ENCODE data around the gene GINS2.

DNA sequence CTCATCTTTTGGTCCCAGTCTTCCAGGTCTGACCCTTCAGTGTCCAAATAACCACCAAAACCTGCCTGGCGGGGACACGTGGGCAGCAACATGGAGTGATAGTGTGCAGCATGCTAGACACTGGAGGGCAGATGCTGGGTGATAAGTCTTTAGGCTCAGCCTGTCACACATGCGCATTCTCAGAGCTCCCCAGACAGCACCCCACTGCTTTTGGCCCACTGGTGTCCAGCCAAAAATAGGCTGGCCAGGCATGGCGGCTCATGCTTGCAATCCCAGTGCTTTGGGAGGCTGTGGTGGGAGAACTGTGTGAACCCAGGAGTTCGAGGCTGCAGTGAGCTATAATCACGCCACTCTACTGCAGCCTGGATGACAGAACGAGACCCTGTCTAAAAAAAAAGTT is 12.3 kb downstream of the GINS2 start:
- TF ChIP-seq, protein P1, sequence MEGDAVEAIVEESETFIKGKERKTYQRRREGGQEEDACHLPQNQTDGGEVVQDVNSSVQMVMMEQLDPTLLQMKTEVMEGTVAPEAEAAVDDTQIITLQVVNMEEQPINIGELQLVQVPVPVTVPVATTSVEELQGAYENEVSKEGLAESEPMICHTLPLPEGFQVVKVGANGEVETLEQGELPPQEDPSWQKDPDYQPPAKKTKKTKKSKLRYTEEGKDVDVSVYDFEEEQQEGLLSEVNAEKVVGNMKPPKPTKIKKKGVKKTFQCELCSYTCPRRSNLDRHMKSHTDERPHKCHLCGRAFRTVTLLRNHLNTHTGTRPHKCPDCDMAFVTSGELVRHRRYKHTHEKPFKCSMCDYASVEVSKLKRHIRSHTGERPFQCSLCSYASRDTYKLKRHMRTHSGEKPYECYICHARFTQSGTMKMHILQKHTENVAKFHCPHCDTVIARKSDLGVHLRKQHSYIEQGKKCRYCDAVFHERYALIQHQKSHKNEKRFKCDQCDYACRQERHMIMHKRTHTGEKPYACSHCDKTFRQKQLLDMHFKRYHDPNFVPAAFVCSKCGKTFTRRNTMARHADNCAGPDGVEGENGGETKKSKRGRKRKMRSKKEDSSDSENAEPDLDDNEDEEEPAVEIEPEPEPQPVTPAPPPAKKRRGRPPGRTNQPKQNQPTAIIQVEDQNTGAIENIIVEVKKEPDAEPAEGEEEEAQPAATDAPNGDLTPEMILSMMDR (conservative IDR thresholded peaks at IDR 0.05 in 1 of 2, IDR thresholded peaks at IDR 0.05 in 1 of 2; ENCODE audit: extremely low read depth in 1 of 2, insufficient read depth in 1 of 2, low read depth in 1 of 2, low read length in 2 of 2): no peak
- no peak for TF ChIP-seq EZH2 (IDR thresholded peaks at IDR 0.05; ENCODE audit: borderline replicate concordance, low read length)
